ENCODE results near the gene AIFM1. TPM values are rescaled to one million over a fixed set of nuclear protein-coding genes. Genes with fewer than 3 reads are reported as not detected.
A peak's percentile ranks its signal among the peaks of the same experiment; 100 is the strongest.

The AIFM1 gene
- total RNA-seq, 4 donors from 2014 or later, result 7.6 to 15.0 (median 10.4) TPM

GRCh38 chrX:130083656-130084382 is 81.8 kb downstream of the AIFM1 start:
- WGBS, 2 donors, result 71 to 76% methylated on average over 14 to 15 of the region's 15 CpGs
- no peak for TF ChIP-seq POLR2A (IDR thresholded peaks at IDR 0.05)
- TF ChIP-seq CTCF (IDR thresholded peaks at IDR 0.05), result no peak
- H3K4me3 ChIP-seq (ENCODE audit: low read depth, poor library complexity, severe bottlenecking), result no peak overlapping the region
- no peak for DNase-seq (ENCODE audit: low spot score in 2 of 2)
- intact Hi-C loops (cut with DNase I; ENCODE audit: low total_unique reads), result loop anchor here (5.0 kb wide), 1 partner anchor 108 kb away; no protein-coding TSS in a partner anchor

GRCh38 chrX:130083107-130083490 is 82.5 kb downstream of the AIFM1 start:
- no peak overlapping the region for H3K4me3 ChIP-seq (ENCODE audit: low read depth, poor library complexity, severe bottlenecking)
- intact Hi-C loops (cut with DNase I; ENCODE audit: low total_unique reads), result loop anchor here (5.0 kb wide), 1 partner anchor 109 kb away; no protein-coding TSS in a partner anchor
- no peak for TF ChIP-seq CTCF (IDR thresholded peaks at IDR 0.05)
- TF ChIP-seq POLR2A (IDR thresholded peaks at IDR 0.05), result no peak
- WGBS, 2 donors, result 14 to 47% methylated on average over 2 to 6 of the region's 7 CpGs
- no peak for DNase-seq (ENCODE audit: low spot score in 2 of 2)

GRCh38 chrX:130082244-130083106 is 83.2 kb downstream of the AIFM1 start:
- peak; percentile 43 to 92 for DNase-seq (ENCODE audit: low spot score in 2 of 2)
- no peak for TF ChIP-seq CTCF (IDR thresholded peaks at IDR 0.05)
- TF ChIP-seq POLR2A (IDR thresholded peaks at IDR 0.05), result no peak
- H3K4me3 ChIP-seq (ENCODE audit: low read depth, poor library complexity, severe bottlenecking), result no peak overlapping the region
- 15 to 38% methylated on average over 27 of the region's 28 CpGs for WGBS, 2 donors
- intact Hi-C loops (cut with DNase I; ENCODE audit: low total_unique reads), result loop anchor here (5.0 kb wide), 1 partner anchor 110 kb away; no protein-coding TSS in a partner anchor

GRCh38 chrX:130081421-130082045 is 84.1 kb downstream of the AIFM1 start:
- no peak for DNase-seq (ENCODE audit: low spot score in 2 of 2)
- whole genome bisulfite sequencing, 2 donors, result 32 to 43% methylated on average over 8 to 12 of the region's 12 CpGs
- intact Hi-C loops (cut with DNase I; ENCODE audit: low total_unique reads), result loop anchor here (5.0 kb wide), 1 partner anchor 111 kb away; no protein-coding TSS in a partner anchor
- H3K4me3 ChIP-seq (ENCODE audit: low read depth, poor library complexity, severe bottlenecking), result no peak overlapping the region
- TF ChIP-seq POLR2A (IDR thresholded peaks at IDR 0.05) (no peak), CTCF (IDR thresholded peaks at IDR 0.05) (no peak)

GRCh38 chrX:130080791-130081367 is 84.8 kb downstream of the AIFM1 start:
- 78 to 81% methylated on average over 5 to 7 of the region's 7 CpGs for WGBS, 2 donors
- DNase-seq (ENCODE audit: low spot score in 2 of 2), result no peak
- TF ChIP-seq POLR2A (IDR thresholded peaks at IDR 0.05), result no peak
- TF ChIP-seq CTCF (IDR thresholded peaks at IDR 0.05), result no peak
- intact Hi-C loops (cut with DNase I; ENCODE audit: low total_unique reads), result loop anchor here (5.0 kb wide), 1 partner anchor 111 kb away; no protein-coding TSS in a partner anchor
- no peak overlapping the region for H3K4me3 ChIP-seq (ENCODE audit: low read depth, poor library complexity, severe bottlenecking)

All from lower leg skin (tissue), 4 donors.